OCI-LY3 (cell line): ENCODE measurements around the gene IQSEC1.

Experiments used
- EZH2phosphoT487 ChIP-seq: fragments of 200-600 bp; shearing (Covaris generic); IDR thresholded peaks from 2 replicates; pipeline ENCODE4 v1.6.1; 2018; ENCODE audit warnings: antibody characterized with exemption, mixed run types, low read depth
- TF ChIP-seq, protein P1 (sequence below): fragments of 200-600, 300-600 bp; sonication (generic); IDR thresholded peaks from 2 replicates; pipeline ENCODE4 v1.5.1; 2014; ENCODE audit warnings: antibody characterized with exemption, low read length, low read depth

DNA sequence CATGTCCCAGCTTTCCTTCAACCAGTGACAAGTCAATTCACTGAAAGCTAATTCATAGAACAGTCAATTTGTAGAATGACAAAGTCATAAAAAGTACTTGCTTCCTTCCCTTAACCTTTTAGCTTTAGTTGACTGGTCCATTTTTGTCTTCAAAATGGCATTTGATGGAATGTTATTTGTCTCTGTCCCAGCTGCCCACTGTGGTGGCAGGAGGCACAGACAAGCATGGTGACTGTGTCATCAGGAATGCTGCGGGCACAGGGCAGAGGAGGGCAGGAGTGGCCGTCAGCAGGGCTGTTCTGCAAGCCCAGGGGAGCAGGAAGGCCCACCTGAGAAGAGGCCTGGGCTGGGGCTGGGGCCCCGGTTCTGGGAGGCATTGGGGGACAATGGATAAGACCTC lies 10.0 kb downstream of the IQSEC1 start:
- TF ChIP-seq, protein P1, sequence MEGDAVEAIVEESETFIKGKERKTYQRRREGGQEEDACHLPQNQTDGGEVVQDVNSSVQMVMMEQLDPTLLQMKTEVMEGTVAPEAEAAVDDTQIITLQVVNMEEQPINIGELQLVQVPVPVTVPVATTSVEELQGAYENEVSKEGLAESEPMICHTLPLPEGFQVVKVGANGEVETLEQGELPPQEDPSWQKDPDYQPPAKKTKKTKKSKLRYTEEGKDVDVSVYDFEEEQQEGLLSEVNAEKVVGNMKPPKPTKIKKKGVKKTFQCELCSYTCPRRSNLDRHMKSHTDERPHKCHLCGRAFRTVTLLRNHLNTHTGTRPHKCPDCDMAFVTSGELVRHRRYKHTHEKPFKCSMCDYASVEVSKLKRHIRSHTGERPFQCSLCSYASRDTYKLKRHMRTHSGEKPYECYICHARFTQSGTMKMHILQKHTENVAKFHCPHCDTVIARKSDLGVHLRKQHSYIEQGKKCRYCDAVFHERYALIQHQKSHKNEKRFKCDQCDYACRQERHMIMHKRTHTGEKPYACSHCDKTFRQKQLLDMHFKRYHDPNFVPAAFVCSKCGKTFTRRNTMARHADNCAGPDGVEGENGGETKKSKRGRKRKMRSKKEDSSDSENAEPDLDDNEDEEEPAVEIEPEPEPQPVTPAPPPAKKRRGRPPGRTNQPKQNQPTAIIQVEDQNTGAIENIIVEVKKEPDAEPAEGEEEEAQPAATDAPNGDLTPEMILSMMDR: no peak
- no peak for TF ChIP-seq EZH2phosphoT487
